HepG2 (cell line): ENCODE measurements around the gene DUS1L. TPM values are rescaled to one million over a fixed set of nuclear protein-coding genes. Genes with fewer than 3 reads are reported as not detected.

Experiments
- EED ChIP-seq: sonication (generic); formaldehyde crosslinking; IDR thresholded peaks from 2 replicates; pipeline ENCODE4 v1.5.0; 2020; ENCODE audit warnings: mild to moderate bottlenecking, missing genetic modification reagents
- FOSL2 ChIP-seq: sonication (generic); formaldehyde crosslinking; IDR thresholded peaks from 2 replicates; pipeline ENCODE4 v1.4.0; 2020; ENCODE audit warnings: missing genetic modification reagents
- GPN1 ChIP-seq: sonication (generic); formaldehyde crosslinking; IDR thresholded peaks from 2 replicates; pipeline ENCODE4 v1.5.1; 2020; ENCODE audit warnings: missing genetic modification reagents, borderline replicate concordance
- HNF4G ChIP-seq, 2 experiments: sonication (generic) in 1 of 2; formaldehyde crosslinking in 1 of 2; IDR thresholded peaks; 2 replicates each; pipeline versions ENCODE4 v1.4.0 to v1.6.1; 2011 to 2020; ENCODE audit warnings: borderline replicate concordance in 2 of 2, low read depth in 2 of 2, mild to moderate bottlenecking in 2 of 2, low read length in 1 of 2, missing genetic modification reagents in 1 of 2, moderate library complexity in 1 of 2
- MATR3 ChIP-seq: sonication (generic); formaldehyde crosslinking; IDR thresholded peaks from 2 replicates; pipeline ENCODE4 v1.4.0; 2020; ENCODE audit warnings: missing genetic modification reagents
- RNF2 ChIP-seq: fragments of 450-650 bp; conservative IDR thresholded peaks from 2 replicates; pipeline ENCODE4 v1.6.1; 2016; ENCODE audit warnings: low read depth
- SP2 ChIP-seq: sonication (generic); formaldehyde crosslinking; IDR thresholded peaks from 2 replicates; pipeline ENCODE4 v1.5.1; 2020; ENCODE audit warnings: mild to moderate bottlenecking, missing genetic modification reagents
- SRSF1 ChIP-seq: fragments of 200-400 bp; formaldehyde crosslinking; optimal IDR thresholded peaks from 2 replicates; pipeline ENCODE3; 2017; ENCODE audit warnings: mild to moderate bottlenecking, low read depth, low read length, moderate library complexity
- ZIK1 ChIP-seq: sonication (generic); formaldehyde crosslinking; IDR thresholded peaks from 2 replicates; pipeline ENCODE4 v1.5.0; 2020; ENCODE audit warnings: mild to moderate bottlenecking, low read depth, missing genetic modification reagents, borderline replicate concordance
- ZNF205 ChIP-seq: IDR thresholded peaks from 2 replicates; pipeline ENCODE4 v1.6.1; 2018; ENCODE audit warnings: missing biosample characterization, missing genetic modification reagents
- ZNF224 ChIP-seq: sonication (generic); formaldehyde crosslinking; IDR thresholded peaks from 2 replicates; pipeline ENCODE4 v1.5.0; 2020; ENCODE audit warnings: mild to moderate bottlenecking, missing genetic modification reagents
- ZNF264 ChIP-seq: sonication (generic); formaldehyde crosslinking; IDR thresholded peaks from 2 replicates; pipeline ENCODE4 v1.4.0; 2020; ENCODE audit warnings: missing genetic modification reagents
- ZNF430 ChIP-seq: sonication (generic); formaldehyde crosslinking; IDR thresholded peaks from 2 replicates; pipeline ENCODE4 v1.9.0; 2021; ENCODE audit warnings: mild to moderate bottlenecking, missing genetic modification reagents
- ZNF546 ChIP-seq: sonication (generic); formaldehyde crosslinking; conservative IDR thresholded peaks from 2 replicates; pipeline ENCODE4 v1.8.1; 2023; ENCODE audit warnings: mild to moderate bottlenecking, missing genetic modification reagents
- ZNF563 ChIP-seq: sonication (generic); formaldehyde crosslinking; IDR thresholded peaks from 2 replicates; pipeline ENCODE4 v1.8.0; 2022; ENCODE audit warnings: mild to moderate bottlenecking, moderate library complexity, missing genetic modification reagents
- ZNF746 ChIP-seq: sonication (generic); formaldehyde crosslinking; IDR thresholded peaks from 2 replicates; pipeline ENCODE4 v1.8.0; 2022; ENCODE audit warnings: mild to moderate bottlenecking, missing genetic modification reagents
- polyA plus RNA-seq, 8 experiments: library from polyadenylated mRNA; depleted of rRNA in 3 of 8; stranded (reverse) in 7 of 8; unstranded in 1 of 8; fragments of >200 nt; fragmentation: Illumina TruSeq in 4 of 8; extraction: Trizol in 4 of 8; gene quantifications; 2 replicates each; pipeline versions ENCODE4 v1.2.1 to v1.2.3, GENCODE V29; 2011 to 2016; ENCODE audit warnings: low read depth in 4 of 8, missing spikeins in 1 of 8, mixed read lengths in 1 of 8; ENCODE audit not compliant: insufficient read depth in 1 of 8
- total RNA-seq, 5 experiments: library from RNA; depleted of rRNA; stranded (reverse); fragments of >200 nt; fragmentation: Illumina TruSeq; extraction: Trizol; gene quantifications; 2 replicates each; pipeline ENCODE4 v1.2.3, GENCODE V29; 2016; ENCODE audit warnings: low read depth in 1 of 5
- TF ChIP-seq, protein P1 (sequence below): fragments of 450-650 bp; IDR thresholded peaks from 2 replicates; pipeline ENCODE4 v1.6.1; 2017; ENCODE audit warnings: mild to moderate bottlenecking
- TF ChIP-seq, protein P2 (sequence below): sonication (generic); formaldehyde crosslinking; IDR thresholded peaks from 2 replicates; pipeline ENCODE4 v1.4.0; 2020; ENCODE audit warnings: missing genetic modification reagents
- TF ChIP-seq, protein P3 (sequence below): sonication (generic); formaldehyde crosslinking; IDR thresholded peaks from 2 replicates; pipeline ENCODE4 v1.5.0; 2020; ENCODE audit warnings: missing genetic modification reagents
- TF ChIP-seq, protein P4 (sequence below): sonication (generic); formaldehyde crosslinking; IDR thresholded peaks from 2 replicates; pipeline ENCODE4 v1.4.0; 2020; ENCODE audit warnings: missing genetic modification reagents, mild to moderate bottlenecking, borderline replicate concordance

The DUS1L gene
- total and polyA plus RNA-seq, 2 of the 13 experiments (the other 11 are each of a cell fraction or from before 2014, with no cell fraction given): 81.0 to 109 TPM

DNA sequence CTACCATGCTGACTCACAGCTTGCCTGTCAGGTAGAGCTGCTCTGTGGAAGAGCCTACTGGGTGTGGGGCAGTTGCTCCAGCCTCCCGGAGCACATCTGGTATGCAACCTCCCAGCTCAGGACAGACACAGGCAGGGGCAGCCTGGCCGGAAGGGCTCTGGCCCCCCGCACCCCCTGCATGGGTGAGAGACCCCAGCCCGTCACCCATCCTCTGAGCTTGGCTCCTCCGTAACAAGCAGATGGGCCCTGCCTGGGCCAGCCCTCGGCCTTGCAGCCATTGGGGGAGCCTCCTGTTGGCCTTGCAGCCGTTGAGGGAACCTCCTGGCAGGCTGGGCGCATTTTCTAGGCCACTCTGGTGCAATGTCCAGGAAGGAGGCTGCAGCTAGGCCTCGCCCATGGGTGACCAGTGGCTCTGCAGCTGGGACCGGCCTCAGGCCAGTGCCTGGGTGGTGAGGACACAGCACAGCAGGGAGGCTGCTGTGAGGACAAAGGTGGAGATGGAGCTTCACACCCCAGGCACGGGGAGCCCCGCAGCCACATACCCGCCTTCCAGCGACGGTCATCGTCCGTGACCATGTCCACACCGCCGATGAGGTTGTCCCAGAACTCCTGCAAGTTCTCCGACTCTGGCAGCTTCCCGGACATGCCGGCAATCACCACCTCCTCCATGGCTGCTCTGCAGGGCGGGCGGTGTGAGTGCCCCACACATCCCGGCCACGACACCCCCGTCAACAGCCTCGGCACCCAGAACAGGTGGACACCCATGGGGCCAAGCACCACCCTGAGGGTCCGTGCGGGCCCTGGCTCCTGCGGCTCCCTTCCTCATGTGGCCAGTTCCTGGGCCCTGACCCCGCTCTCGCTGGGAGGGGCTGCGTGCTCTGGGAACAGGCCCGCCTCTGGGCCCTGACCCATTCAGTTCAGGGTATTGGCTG lies 30.4 kb upstream of the DUS1L start (continued):
- TF ChIP-seq ZNF205: no peak
- peak; percentile 79; the same call in 1 of the 2 replicates for TF ChIP-seq EED (CRISPR knock-in tag)
- no peak for TF ChIP-seq MATR3
- 0 out of 2 replicates have a peak, but pooled peaks have one; percentile 40 for TF ChIP-seq ZNF546 (CRISPR knock-in tag)
- TF ChIP-seq, protein P1, sequence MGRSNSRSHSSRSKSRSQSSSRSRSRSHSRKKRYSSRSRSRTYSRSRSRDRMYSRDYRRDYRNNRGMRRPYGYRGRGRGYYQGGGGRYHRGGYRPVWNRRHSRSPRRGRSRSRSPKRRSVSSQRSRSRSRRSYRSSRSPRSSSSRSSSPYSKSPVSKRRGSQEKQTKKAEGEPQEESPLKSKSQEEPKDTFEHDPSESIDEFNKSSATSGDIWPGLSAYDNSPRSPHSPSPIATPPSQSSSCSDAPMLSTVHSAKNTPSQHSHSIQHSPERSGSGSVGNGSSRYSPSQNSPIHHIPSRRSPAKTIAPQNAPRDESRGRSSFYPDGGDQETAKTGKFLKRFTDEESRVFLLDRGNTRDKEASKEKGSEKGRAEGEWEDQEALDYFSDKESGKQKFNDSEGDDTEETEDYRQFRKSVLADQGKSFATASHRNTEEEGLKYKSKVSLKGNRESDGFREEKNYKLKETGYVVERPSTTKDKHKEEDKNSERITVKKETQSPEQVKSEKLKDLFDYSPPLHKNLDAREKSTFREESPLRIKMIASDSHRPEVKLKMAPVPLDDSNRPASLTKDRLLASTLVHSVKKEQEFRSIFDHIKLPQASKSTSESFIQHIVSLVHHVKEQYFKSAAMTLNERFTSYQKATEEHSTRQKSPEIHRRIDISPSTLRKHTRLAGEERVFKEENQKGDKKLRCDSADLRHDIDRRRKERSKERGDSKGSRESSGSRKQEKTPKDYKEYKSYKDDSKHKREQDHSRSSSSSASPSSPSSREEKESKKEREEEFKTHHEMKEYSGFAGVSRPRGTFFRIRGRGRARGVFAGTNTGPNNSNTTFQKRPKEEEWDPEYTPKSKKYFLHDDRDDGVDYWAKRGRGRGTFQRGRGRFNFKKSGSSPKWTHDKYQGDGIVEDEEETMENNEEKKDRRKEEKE: no peak
- no peak for TF ChIP-seq HNF4G (IDR thresholded peaks at IDR 0.05; ENCODE audit: borderline replicate concordance, low read depth, low read length)
- TF ChIP-seq HNF4G (CRISPR knock-in tag; IDR thresholded peaks at IDR 0.05; ENCODE audit: borderline replicate concordance, low read depth): no peak
- TF ChIP-seq ZNF430 (CRISPR knock-in tag): no peak
- no peak for TF ChIP-seq RNF2
- TF ChIP-seq, protein P2, sequence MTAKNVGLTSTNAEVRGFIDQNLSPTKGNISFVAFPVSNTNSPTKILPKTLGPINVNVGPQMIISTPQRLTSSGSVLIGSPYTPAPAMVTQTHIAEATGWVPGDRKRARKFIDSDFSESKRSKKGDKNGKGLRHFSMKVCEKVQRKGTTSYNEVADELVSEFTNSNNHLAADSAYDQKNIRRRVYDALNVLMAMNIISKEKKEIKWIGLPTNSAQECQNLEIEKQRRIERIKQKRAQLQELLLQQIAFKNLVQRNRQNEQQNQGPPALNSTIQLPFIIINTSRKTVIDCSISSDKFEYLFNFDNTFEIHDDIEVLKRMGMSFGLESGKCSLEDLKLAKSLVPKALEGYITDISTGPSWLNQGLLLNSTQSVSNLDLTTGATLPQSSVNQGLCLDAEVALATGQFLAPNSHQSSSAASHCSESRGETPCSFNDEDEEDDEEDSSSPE (CRISPR knock-in tag): no peak
- no peak for TF ChIP-seq SP2 (CRISPR knock-in tag)
- no peak for TF ChIP-seq ZIK1 (CRISPR knock-in tag)
- TF ChIP-seq GPN1 (CRISPR knock-in tag): no peak
- no peak; the same call in 1 of the 2 replicates for TF ChIP-seq ZNF563 (CRISPR knock-in tag)
- no peak for TF ChIP-seq SRSF1
- TF ChIP-seq, protein P3, sequence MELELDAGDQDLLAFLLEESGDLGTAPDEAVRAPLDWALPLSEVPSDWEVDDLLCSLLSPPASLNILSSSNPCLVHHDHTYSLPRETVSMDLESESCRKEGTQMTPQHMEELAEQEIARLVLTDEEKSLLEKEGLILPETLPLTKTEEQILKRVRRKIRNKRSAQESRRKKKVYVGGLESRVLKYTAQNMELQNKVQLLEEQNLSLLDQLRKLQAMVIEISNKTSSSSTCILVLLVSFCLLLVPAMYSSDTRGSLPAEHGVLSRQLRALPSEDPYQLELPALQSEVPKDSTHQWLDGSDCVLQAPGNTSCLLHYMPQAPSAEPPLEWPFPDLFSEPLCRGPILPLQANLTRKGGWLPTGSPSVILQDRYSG (CRISPR knock-in tag): no peak
- no peak for TF ChIP-seq ZNF224 (CRISPR knock-in tag)
- TF ChIP-seq ZNF264 (CRISPR knock-in tag): no peak
- no peak for TF ChIP-seq FOSL2 (CRISPR knock-in tag)
- TF ChIP-seq, protein P4, sequence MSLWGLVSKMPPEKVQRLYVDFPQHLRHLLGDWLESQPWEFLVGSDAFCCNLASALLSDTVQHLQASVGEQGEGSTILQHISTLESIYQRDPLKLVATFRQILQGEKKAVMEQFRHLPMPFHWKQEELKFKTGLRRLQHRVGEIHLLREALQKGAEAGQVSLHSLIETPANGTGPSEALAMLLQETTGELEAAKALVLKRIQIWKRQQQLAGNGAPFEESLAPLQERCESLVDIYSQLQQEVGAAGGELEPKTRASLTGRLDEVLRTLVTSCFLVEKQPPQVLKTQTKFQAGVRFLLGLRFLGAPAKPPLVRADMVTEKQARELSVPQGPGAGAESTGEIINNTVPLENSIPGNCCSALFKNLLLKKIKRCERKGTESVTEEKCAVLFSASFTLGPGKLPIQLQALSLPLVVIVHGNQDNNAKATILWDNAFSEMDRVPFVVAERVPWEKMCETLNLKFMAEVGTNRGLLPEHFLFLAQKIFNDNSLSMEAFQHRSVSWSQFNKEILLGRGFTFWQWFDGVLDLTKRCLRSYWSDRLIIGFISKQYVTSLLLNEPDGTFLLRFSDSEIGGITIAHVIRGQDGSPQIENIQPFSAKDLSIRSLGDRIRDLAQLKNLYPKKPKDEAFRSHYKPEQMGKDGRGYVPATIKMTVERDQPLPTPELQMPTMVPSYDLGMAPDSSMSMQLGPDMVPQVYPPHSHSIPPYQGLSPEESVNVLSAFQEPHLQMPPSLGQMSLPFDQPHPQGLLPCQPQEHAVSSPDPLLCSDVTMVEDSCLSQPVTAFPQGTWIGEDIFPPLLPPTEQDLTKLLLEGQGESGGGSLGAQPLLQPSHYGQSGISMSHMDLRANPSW (CRISPR knock-in tag): no peak
- no peak for TF ChIP-seq ZNF746 (CRISPR knock-in tag)
